Pericardium fibroblast (primary cell): ENCODE results near the gene HS6ST3. TPM values are rescaled to one million over a fixed set of nuclear protein-coding genes. Genes with fewer than 3 reads are reported as not detected.

ENCODE experiments used
- total RNA-seq: library from RNA; depleted of rRNA; stranded (reverse); fragments of >200 nt; gene quantifications from 2 replicates; pipeline ENCODE4 v1.2.3, GENCODE V29; 2015

Gene HS6ST3
- 0.17 TPM in 1 of 2 replicates, not detected in the other for total RNA-seq

DNA sequence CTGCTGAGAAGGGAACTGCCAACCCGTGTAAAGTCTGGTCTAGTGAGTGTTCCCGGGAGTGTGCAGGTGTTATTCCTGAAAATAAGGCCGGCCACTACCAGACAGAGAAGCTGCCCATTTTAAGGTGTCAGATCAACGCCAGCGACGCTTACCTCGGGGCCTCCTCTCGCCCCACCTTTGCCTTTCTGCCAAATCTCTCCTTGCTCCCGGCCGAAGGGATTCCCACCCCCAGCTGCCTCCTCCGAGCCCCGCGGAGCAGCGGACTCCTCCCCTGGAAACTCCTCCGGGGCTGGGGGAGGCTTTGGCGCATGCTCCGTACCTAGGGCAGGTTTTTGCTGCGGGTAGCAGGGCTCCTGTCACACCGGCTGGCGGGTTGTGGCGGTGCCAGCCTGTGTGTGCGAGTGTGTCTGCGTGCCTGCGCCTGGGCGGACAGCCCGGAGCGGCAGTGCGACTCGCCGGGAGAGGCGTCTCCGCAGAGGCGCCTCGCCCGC lies at the start of gene HS6ST3:
Gene HS6ST3 (plus strand): TSS at position 359 of the 491 bp plus-strand sequence.

DNA sequence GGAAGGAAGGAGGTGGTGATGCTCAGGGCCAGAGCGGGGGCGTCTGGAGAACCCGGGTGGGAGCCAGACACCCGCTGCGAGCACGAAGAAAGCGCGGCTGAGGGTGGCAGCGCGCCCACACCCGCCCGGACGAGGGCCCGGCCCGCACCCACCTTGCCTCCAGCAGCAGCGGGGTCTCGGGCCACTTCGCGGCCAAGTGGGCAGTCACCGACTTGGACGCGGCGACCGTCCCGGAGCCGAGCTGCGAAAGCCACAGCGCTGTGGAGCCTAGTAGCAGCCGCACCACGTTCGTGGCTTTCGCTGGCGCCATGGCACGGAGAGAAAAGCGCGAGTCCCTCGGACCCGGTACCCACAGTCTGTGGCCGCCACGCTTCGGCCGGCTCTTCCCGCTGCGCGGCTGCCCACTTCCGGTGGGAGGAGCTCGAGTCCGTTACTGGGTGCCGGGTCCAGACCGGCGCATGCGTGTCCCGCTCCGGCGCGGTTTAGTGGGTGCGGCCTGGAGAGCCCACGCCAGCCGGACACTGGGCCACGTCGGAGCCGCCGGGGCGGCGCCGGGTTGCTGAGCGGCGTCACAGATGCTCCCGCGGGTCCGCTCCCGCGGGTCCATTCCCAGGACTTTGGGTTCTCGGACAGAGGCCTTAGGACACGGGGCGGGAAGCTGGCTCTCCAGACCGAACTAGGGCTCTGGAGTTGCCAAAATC lies 36.8 kb upstream of the HS6ST3 start, which contains the start of gene UGGT2:
Gene UGGT2 (minus strand): TSS at position 399 of the 701 bp plus-strand sequence. CDS start 89 bp downstream, at position 310.

Other genes starting within 250 kb of the HS6ST3 start
- 22.2 and 22.6 TPM in 2 replicates for gene UGGT2, start 36.7 kb upstream of the HS6ST3 start, total RNA-seq